K562 (cell line): ENCODE results near the gene IFFO2. TPM values are rescaled to one million over a fixed set of nuclear protein-coding genes. Genes with fewer than 3 reads are reported as not detected.
A peak's percentile ranks its signal among the peaks of the same experiment; 100 is the strongest.

ENCODE experiments used
- ATAC-seq: fragments of 200-7000 bp; cut with Tn5 transposase; 3 replicates; pipeline ENCODE4 v1.9.1; 2020; ENCODE audit warnings: moderate library complexity
- BruUV-seq: library from RNA; stranded (reverse); fragments of 400-500 nt; replicated peaks from 2 replicates; lab custom pipeline; 2021; lab: Mats Ljungman, UMichigan
- CTCF ChIA-PET: fragments of 300-600 bp; formaldehyde crosslinking; extraction: SDS; loops from one replicate; lab custom pipeline; 2021; ENCODE audit warnings: low intra/inter-chr PET ratio; lab: Yijun Ruan, JAX
- POLR2A ChIA-PET: fragments of 300-600, 350-650 bp; sonication (Branson Sonifier 250); formaldehyde crosslinking; extraction: SDS; loops from one replicate; lab custom pipeline; 2021; ENCODE audit warnings: antibody characterized with exemption, inconsistent platforms; lab: Yijun Ruan, JAX
- DNase-seq, 4 experiments: peaks; one replicate each; pipeline versions ENCODE4 v3.0.0 to v3.0.0-alpha.2; 2011 to 2018; ENCODE audit warnings: low spot score in 3 of 4, mixed read lengths in 3 of 4; ENCODE audit errors: extremely low read depth in 1 of 4
- FAIRE-seq: peaks from 2 replicates; lab custom pipeline; 2011; peaks lifted over from hg19 to GRCh38; lab: Jason Lieb, UNC
- H2AFZ ChIP-seq: 2 replicates; pipeline ENCODE4 v1.6.0; 2011; ENCODE audit warnings: low read depth, low read length, control low read depth, inconsistent platforms
- H3K27ac ChIP-seq: fragments of 200-600 bp; 3 replicates; pipeline ENCODE4 v1.8.0; 2011; ENCODE audit warnings: low read depth, mild to moderate bottlenecking, control low read depth, inconsistent platforms, low read length, moderate library complexity, mixed read lengths; ENCODE audit errors: extremely low read depth
- H3K27me3 ChIP-seq, 2 experiments: fragments of 300-600 bp in 1 of 2; 2 replicates in 1 of 2; 3 replicates in 1 of 2; pipeline versions ENCODE4 v1.6.0 to v1.8.0; 2011; ENCODE audit warnings: inconsistent platforms in 2 of 2, low read length in 2 of 2, mild to moderate bottlenecking in 1 of 2, mixed read lengths in 1 of 2, moderate library complexity in 1 of 2; ENCODE audit not compliant: control insufficient read depth in 2 of 2, insufficient read depth in 2 of 2
- H3K36me3 ChIP-seq: fragments of 300-600 bp; 3 replicates; pipeline ENCODE4 v1.8.0; 2011; ENCODE audit warnings: mild to moderate bottlenecking, low read length, inconsistent platforms; ENCODE audit not compliant: control insufficient read depth, insufficient read depth
- H3K4me1 ChIP-seq, 2 experiments: fragments of 200-600 bp in 1 of 2; replicated peaks in 1 of 2; 2 replicates in 1 of 2; 3 replicates in 1 of 2; pipeline versions ENCODE4 v1.5.1 to v1.8.0; 2011; ENCODE audit warnings: inconsistent platforms in 2 of 2, low read length in 2 of 2, mild to moderate bottlenecking in 1 of 2, mixed read lengths in 1 of 2, moderate library complexity in 1 of 2; ENCODE audit not compliant: control insufficient read depth in 2 of 2, insufficient read depth in 2 of 2
- H3K4me2 ChIP-seq: 2 replicates; pipeline ENCODE4 v1.6.1; 2011; ENCODE audit warnings: low read length, control low read depth, inconsistent platforms, mixed read lengths; ENCODE audit not compliant: insufficient read depth
- H3K4me3 ChIP-seq: fragments of 200-600 bp; sonication (generic), shearing (Covaris generic); 2 replicates; pipeline ENCODE4 v1.5.1; 2016; ENCODE audit warnings: control low read depth, inconsistent platforms
- H3K79me2 ChIP-seq: fragments of 200-600 bp; 3 replicates; pipeline ENCODE4 v1.8.0; 2011; ENCODE audit warnings: low read length, inconsistent platforms; ENCODE audit not compliant: control insufficient read depth, insufficient read depth
- H3K9ac ChIP-seq, 2 experiments: 2 replicates each; pipeline versions ENCODE4 v1.6.0 to v1.6.1; 2011; ENCODE audit warnings: low read depth in 2 of 2, low read length in 2 of 2, control low read depth in 1 of 2, inconsistent platforms in 1 of 2, mild to moderate bottlenecking in 1 of 2, mixed read lengths in 1 of 2; ENCODE audit not compliant: insufficient read depth in 1 of 2
- H3K9me1 ChIP-seq: one replicate; pipeline ENCODE4 v1.6.0; 2011; ENCODE audit warnings: inconsistent platforms, mild to moderate bottlenecking, low read length, moderate library complexity; ENCODE audit not compliant: control insufficient read depth, insufficient read depth
- H3K9me3 ChIP-seq: replicated peaks from 2 replicates; pipeline ENCODE4 v1.5.1; 2011; ENCODE audit warnings: low read depth, low read length, inconsistent platforms; ENCODE audit not compliant: control insufficient read depth, insufficient read depth
- H4K20me1 ChIP-seq: replicated peaks from 2 replicates; pipeline ENCODE4 v1.6.1; 2011; ENCODE audit warnings: low read length, inconsistent platforms, mixed read lengths; ENCODE audit not compliant: control insufficient read depth, insufficient read depth
- RBM25 ChIP-seq: fragments of 200-400 bp; formaldehyde crosslinking; IDR thresholded peaks from 2 replicates; pipeline ENCODE4 v1.6.1; 2018; ENCODE audit warnings: low read length, low read depth, moderate library complexity; ENCODE audit not compliant: severe bottlenecking
- SMARCA5 ChIP-seq: fragments of 450-650 bp; IDR thresholded peaks from 2 replicates; pipeline ENCODE4 v1.6.1; 2016
- USF2 ChIP-seq: sonication (generic); formaldehyde crosslinking; IDR thresholded peaks from 2 replicates; pipeline ENCODE4 v1.5.0; 2020; ENCODE audit warnings: missing genetic modification reagents
- ZNF121 ChIP-seq: sonication (generic); formaldehyde crosslinking; conservative IDR thresholded peaks from 2 replicates; pipeline ENCODE4 v1.8.0; 2022; ENCODE audit warnings: missing genetic modification reagents
- ZNF175 ChIP-seq: fragments of 200-800 bp; sonication (Bioruptor generic); IDR thresholded peaks from 2 replicates; pipeline ENCODE4 v1.6.1; 2016; ENCODE audit warnings: low read depth, mild to moderate bottlenecking, missing genetic modification characterization, missing compliant biosample characterization
- WGBS: fragments of 100-300 bp; shearing (Covaris generic); methylation state at CpG from one replicate; pipeline ENCODE4 v1.1.6; 2016; ENCODE audit warnings: low coverage, mixed read lengths; ENCODE audit not compliant: insufficient coverage; ENCODE audit errors: missing lambda C conversion rate; 5-methylcytosine and 5-hydroxymethylcytosine counted together
- in situ Hi-C: fragments of 300-500 bp; cut with MboI; formaldehyde crosslinking; loops from 4 replicates; pipeline ENCODE4 v1.15.0; 2018; ENCODE audit warnings: inconsistent platforms, mixed read lengths
- intact Hi-C: fragments of 100-400 bp; cut with micrococcal nuclease; formaldehyde crosslinking; loops from 2 replicates; pipeline ENCODE4 v1.14.2; 2022
- polyA plus RNA-seq, 8 experiments: library from polyadenylated mRNA; depleted of rRNA in 4 of 8; stranded (reverse) in 5 of 8; unstranded in 3 of 8; fragments of >200 nt; fragmentation: Nextera tagmentation in 2 of 8; fragmentation: Illumina TruSeq in 1 of 8; extraction: Ambion mirVana in 2 of 8; extraction: Trizol in 1 of 8; gene quantifications; 2 replicates each; pipeline versions ENCODE4 v1.2.1 to v1.2.3, GENCODE V29; 2011 to 2014; ENCODE audit warnings: inconsistent platforms in 1 of 8, missing spikeins in 1 of 8
- total RNA-seq, 7 experiments: library from RNA; depleted of rRNA in 6 of 7; stranded (reverse); fragments of >200 nt in 6 of 7; fragmentation: Illumina TruSeq in 2 of 7; extraction: Trizol in 2 of 7; gene quantifications; 2 replicates each; pipeline versions ENCODE4 v1.2.1 to v1.2.3, GENCODE V29; 2011 to 2021; ENCODE audit warnings: low replicate concordance in 1 of 7

IFFO2 gene
- total and polyA plus RNA-seq, 9 of the 15 experiments (the other 6 are each of a cell fraction or from before 2014, with no cell fraction given): 0.15 to 1.0 (median 0.44) TPM; not detected in 2

GRCh38 chr1:18943914-18944572, 12.4 kb downstream of the IFFO2 start (continued):
- TF ChIP-seq ZNF175: no peak

GRCh38 chr1:18943162-18943561, 13.3 kb downstream of the IFFO2 start:
- H3K79me2 ChIP-seq: no peaks in the 10 kb centered on the region
- TF ChIP-seq RBM25 (peak; percentile 21), USF2 (CRISPR knock-in tag) (no peak), SMARCA5 (no peak), ZNF121 (CRISPR knock-in tag) (peak; percentile 91)
- TF ChIP-seq, all 486 proteins: peak for 2
- CTCF ChIA-PET: no interaction called here
- Histone ChIP-seq H3K27me3 (peaks cover 30 to 88% of the 10 kb centered on the region in 2 experiments), H4K20me1 (no peaks in the 10 kb centered on the region; the same call in 1 of the 2 replicates), H2AFZ (no peak overlapping the region), H3K9me3 (no peaks in the 10 kb centered on the region), H3K36me3 (no peaks in the 10 kb centered on the region), H3K4me3 (no peak overlapping the region), H3K4me2 (no peak overlapping the region), H3K9ac (no peak overlapping the region), H3K9me1 (no peaks in the 10 kb centered on the region), H3K27ac (no peak overlapping the region), H3K4me1 (peaks cover 0 to 17% of the 10 kb centered on the region in 2 experiments; a peak in 2 of 5 replicates)
- intact Hi-C loops: no loop called here
- in situ Hi-C loops: no loop called here
- no peak for ATAC-seq
- POLR2A ChIA-PET: interaction anchor here (1.3 to 1.5 kb wide), 2 partner anchors 13 to 40 kb away, joined by 5 to 6 read pairs; partner anchors contain the start of gene ALDH4A1
- FAIRE-seq: peak; percentile 32
- WGBS: 13% methylated on average over 4 of the region's 4 CpGs
- BruUV-seq: no TSS peak
- no peak for DNase-seq
